ENCODE data around the gene STOM. TPM values are rescaled to one million over a fixed set of nuclear protein-coding genes. Genes with fewer than 3 reads are reported as not detected.

STOM gene
- total RNA-seq, 1 experiment from 2014 or later, result 22.4 TPM

DNA sequence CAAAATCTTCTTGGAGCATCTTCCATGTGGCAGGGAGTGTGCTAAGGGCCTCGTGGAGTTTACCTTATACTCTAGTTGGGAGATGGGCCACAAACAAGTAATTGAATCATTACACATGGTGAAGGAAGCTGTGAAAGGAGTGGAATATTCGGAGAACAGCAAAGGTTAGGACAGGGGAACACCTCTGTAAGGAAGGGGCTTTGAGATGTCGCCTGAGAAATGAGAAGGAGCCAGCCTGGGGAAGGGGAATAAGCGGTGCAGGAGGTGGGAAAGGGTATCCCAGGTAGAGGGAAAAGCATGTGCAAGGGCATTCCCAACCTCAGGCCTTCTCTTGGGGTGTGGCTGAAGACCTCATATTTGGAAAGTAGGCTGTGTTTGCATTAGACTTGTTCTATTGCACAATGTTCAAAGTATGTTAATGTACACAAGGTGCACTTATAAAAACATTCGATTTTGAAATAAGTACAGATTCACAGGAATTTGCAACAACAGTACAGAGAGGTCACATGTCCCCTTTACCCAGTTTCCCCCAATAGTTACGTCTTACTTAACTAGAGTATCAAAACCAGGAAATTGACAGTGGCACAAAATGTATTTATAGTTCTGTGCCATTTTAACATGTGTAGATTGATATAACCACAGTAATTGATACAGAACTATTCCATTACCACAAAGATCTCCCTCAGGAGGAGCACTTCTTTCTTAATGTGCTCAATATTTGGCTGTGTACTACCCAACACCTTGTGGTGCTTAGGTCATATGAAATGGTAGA lies 2.4 kb upstream of the STOM start:
- BruUV-seq (replicated peaks), result no TSS peak
- Histone ChIP-seq H3K4me2 (ENCODE audit: low read length) (no peak overlapping the region), H3K9me2 (ENCODE audit: insufficient read depth) (no peaks in the 10 kb centered on the region), H3K79me2 (ENCODE audit: insufficient read depth, low read length) (no peaks in the 10 kb centered on the region), H3K4me3 (replicated peaks in 1 of 2; ENCODE audit: low read depth in 1 of 2, low read length in 2 of 2) (no peak overlapping the region), H3K4me1 (ENCODE audit: control insufficient read depth in 1 of 2, insufficient read depth in 2 of 2, low read length in 2 of 2) (peaks cover 0 to 15% of the 10 kb centered on the region in 2 experiments; a peak in 1 of 4 replicates), H3K27ac (ENCODE audit: low read depth, low read length) (no peak overlapping the region), H4K20me1 (ENCODE audit: insufficient read depth) (no peaks in the 10 kb centered on the region), H3K36me3 (ENCODE audit: control insufficient read depth in 1 of 2, insufficient read depth in 2 of 2, low read length in 2 of 2) (no peaks in the 10 kb centered on the region), H3K9ac (ENCODE audit: low read length) (no peak overlapping the region), H3K9me3 (ENCODE audit: control insufficient read depth in 1 of 2, insufficient read depth in 1 of 2, low read depth in 1 of 2, low read length in 2 of 2) (no peaks in the 10 kb centered on the region), H3K27me3 (ENCODE audit: insufficient read depth, low read length) (no peaks in the 10 kb centered on the region), H2AFZ (ENCODE audit: low read depth, low read length, poor library complexity, severe bottlenecking) (no peak overlapping the region)
- intact Hi-C loops (cut with micrococcal nuclease), result no loop called here
- ATAC-seq, result no peak
- no peak for DNase-seq (ENCODE audit: low read depth, low spot score)
- ChIA-PET POLR2A (no interaction called here), RAD21 (ENCODE audit: low non-redundant PET in 1 of 2, low total read pairs in 2 of 2, uncharacterized antibody in 2 of 2, unreplicated experiment in 2 of 2) (no interaction called here), CTCF (interaction anchor here (1.4 kb wide), 1 partner anchor 53 kb away, joined by 8 read pairs; no protein-coding TSS in a partner anchor)
- TF ChIP-seq FOSL1 (IDR thresholded peaks at IDR 0.05; ENCODE audit: low read depth), result no peak
- no peak for TF ChIP-seq ZFX (IDR thresholded peaks at IDR 0.05)
- TF ChIP-seq, protein P1, sequence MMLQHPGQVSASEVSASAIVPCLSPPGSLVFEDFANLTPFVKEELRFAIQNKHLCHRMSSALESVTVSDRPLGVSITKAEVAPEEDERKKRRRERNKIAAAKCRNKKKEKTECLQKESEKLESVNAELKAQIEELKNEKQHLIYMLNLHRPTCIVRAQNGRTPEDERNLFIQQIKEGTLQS (IDR thresholded peaks at IDR 0.05), result no peak
- no peak for TF ChIP-seq SIN3A (IDR thresholded peaks at IDR 0.05; ENCODE audit: low read depth)
- no peak for TF ChIP-seq SP1 (IDR thresholded peaks at IDR 0.05; ENCODE audit: low read depth)
- TF ChIP-seq CBX3 (IDR thresholded peaks at IDR 0.05; ENCODE audit: low read depth), result no peak
- TF ChIP-seq, protein P2, sequence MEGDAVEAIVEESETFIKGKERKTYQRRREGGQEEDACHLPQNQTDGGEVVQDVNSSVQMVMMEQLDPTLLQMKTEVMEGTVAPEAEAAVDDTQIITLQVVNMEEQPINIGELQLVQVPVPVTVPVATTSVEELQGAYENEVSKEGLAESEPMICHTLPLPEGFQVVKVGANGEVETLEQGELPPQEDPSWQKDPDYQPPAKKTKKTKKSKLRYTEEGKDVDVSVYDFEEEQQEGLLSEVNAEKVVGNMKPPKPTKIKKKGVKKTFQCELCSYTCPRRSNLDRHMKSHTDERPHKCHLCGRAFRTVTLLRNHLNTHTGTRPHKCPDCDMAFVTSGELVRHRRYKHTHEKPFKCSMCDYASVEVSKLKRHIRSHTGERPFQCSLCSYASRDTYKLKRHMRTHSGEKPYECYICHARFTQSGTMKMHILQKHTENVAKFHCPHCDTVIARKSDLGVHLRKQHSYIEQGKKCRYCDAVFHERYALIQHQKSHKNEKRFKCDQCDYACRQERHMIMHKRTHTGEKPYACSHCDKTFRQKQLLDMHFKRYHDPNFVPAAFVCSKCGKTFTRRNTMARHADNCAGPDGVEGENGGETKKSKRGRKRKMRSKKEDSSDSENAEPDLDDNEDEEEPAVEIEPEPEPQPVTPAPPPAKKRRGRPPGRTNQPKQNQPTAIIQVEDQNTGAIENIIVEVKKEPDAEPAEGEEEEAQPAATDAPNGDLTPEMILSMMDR (IDR thresholded peaks at IDR 0.05 in 2 of 3, conservative IDR thresholded peaks at IDR 0.05 in 1 of 3; ENCODE audit: borderline replicate concordance in 1 of 3, insufficient read depth in 1 of 3, low read depth in 2 of 3, low read length in 2 of 3), result no peak
- no peak for TF ChIP-seq JUND (IDR thresholded peaks at IDR 0.05)
- TF ChIP-seq, protein P3, sequence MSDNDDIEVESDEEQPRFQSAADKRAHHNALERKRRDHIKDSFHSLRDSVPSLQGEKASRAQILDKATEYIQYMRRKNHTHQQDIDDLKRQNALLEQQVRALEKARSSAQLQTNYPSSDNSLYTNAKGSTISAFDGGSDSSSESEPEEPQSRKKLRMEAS (IDR thresholded peaks at IDR 0.05), result no peak

All from HCT116 (cell line).